ENCODE results near the gene ADCYAP1R1.
A peak's percentile ranks its signal among the peaks of the same experiment; 100 is the strongest.

Gene ADCYAP1R1

GRCh38 chr7:31036924-31037323, 15.2 kb upstream of the ADCYAP1R1 start:
- Histone ChIP-seq H3K9me3 (ENCODE audit: control insufficient read depth in 2 of 2, low read length in 2 of 2) (no peaks in the 10 kb centered on the region), H3K36me3 (ENCODE audit: control insufficient read depth in 2 of 2, insufficient read depth in 2 of 2, low read length in 2 of 2) (no peaks in the 10 kb centered on the region), H3K27ac (ENCODE audit: low read length) (no peak overlapping the region), H3K4me3 (ENCODE audit: low read length in 2 of 2) (no peak overlapping the region), H3K9ac (ENCODE audit: low read length in 2 of 2) (no peak overlapping the region), H3K27me3 (ENCODE audit: control insufficient read depth in 1 of 2, insufficient read depth in 2 of 2, low read length in 2 of 2) (peaks cover 0 to 6% of the 10 kb centered on the region in 2 donors), H3K4me1 (ENCODE audit: control insufficient read depth, insufficient read depth, low read length) (no peaks in the 10 kb centered on the region)

GRCh38 chr7:31043051-31043471, 9.0 kb upstream of the ADCYAP1R1 start:
- Histone ChIP-seq H3K27me3 (ENCODE audit: control insufficient read depth in 1 of 2, insufficient read depth in 2 of 2, low read length in 2 of 2) (peaks cover 0 to 6% of the 10 kb centered on the region in 2 donors), H3K4me3 (ENCODE audit: low read length in 2 of 2) (no peak overlapping the region), H3K4me1 (ENCODE audit: control insufficient read depth, insufficient read depth, low read length) (no peaks in the 10 kb centered on the region), H3K9ac (ENCODE audit: low read length in 2 of 2) (no peak overlapping the region), H3K9me3 (ENCODE audit: control insufficient read depth in 2 of 2, low read length in 2 of 2) (no peaks in the 10 kb centered on the region), H3K27ac (ENCODE audit: low read length) (no peak overlapping the region), H3K36me3 (ENCODE audit: control insufficient read depth in 2 of 2, insufficient read depth in 2 of 2, low read length in 2 of 2) (no peaks in the 10 kb centered on the region)

- Histone ChIP-seq H3K36me3 (ENCODE audit: control insufficient read depth in 2 of 2, insufficient read depth in 2 of 2, low read length in 2 of 2) (no peaks in the 10 kb centered on the region), H3K27ac (ENCODE audit: low read length) (no peak overlapping the region), H3K27me3 (ENCODE audit: control insufficient read depth in 1 of 2, insufficient read depth in 2 of 2, low read length in 2 of 2) (peaks cover 0 to 6% of the 10 kb centered on the region in 2 donors), H3K4me1 (ENCODE audit: control insufficient read depth, insufficient read depth, low read length) (no peaks in the 10 kb centered on the region), H3K4me3 (ENCODE audit: low read length in 2 of 2) (no peak overlapping the region), H3K9ac (ENCODE audit: low read length in 2 of 2) (no peak overlapping the region), H3K9me3 (ENCODE audit: control insufficient read depth in 2 of 2, low read length in 2 of 2) (no peaks in the 10 kb centered on the region)
Observed at GRCh38 chr7:31044529-31044928, 7.6 kb upstream of the ADCYAP1R1 start.

- Histone ChIP-seq H3K27ac (ENCODE audit: low read length) (no peak overlapping the region), H3K4me3 (ENCODE audit: low read length in 2 of 2) (no peak overlapping the region), H3K9ac (ENCODE audit: low read length in 2 of 2) (no peak overlapping the region), H3K9me3 (ENCODE audit: control insufficient read depth in 2 of 2, low read length in 2 of 2) (no peaks in the 10 kb centered on the region), H3K4me1 (ENCODE audit: control insufficient read depth, insufficient read depth, low read length) (no peaks in the 10 kb centered on the region), H3K36me3 (ENCODE audit: control insufficient read depth in 2 of 2, insufficient read depth in 2 of 2, low read length in 2 of 2) (no peaks in the 10 kb centered on the region), H3K27me3 (ENCODE audit: control insufficient read depth in 1 of 2, insufficient read depth in 2 of 2, low read length in 2 of 2) (peaks cover 4 to 9% of the 10 kb centered on the region in 2 donors)
Observed at GRCh38 chr7:31046723-31047122, 5.4 kb upstream of the ADCYAP1R1 start.

- peaks cover 1% of the 10 kb centered on the region for H3K4me1 ChIP-seq (ENCODE audit: control insufficient read depth, insufficient read depth, low read length)
- no peak overlapping the region for H3K9ac ChIP-seq (ENCODE audit: low read length in 2 of 2)
- no peaks in the 10 kb centered on the region for H3K9me3 ChIP-seq (ENCODE audit: control insufficient read depth in 2 of 2, low read length in 2 of 2)
- no peaks in the 10 kb centered on the region for H3K36me3 ChIP-seq (ENCODE audit: control insufficient read depth in 2 of 2, insufficient read depth in 2 of 2, low read length in 2 of 2)
- peaks cover 4 to 15% of the 10 kb centered on the region in 2 donors for H3K27me3 ChIP-seq (ENCODE audit: control insufficient read depth in 1 of 2, insufficient read depth in 2 of 2, low read length in 2 of 2)
- no peak overlapping the region for H3K4me3 ChIP-seq (ENCODE audit: low read length in 2 of 2)
- no peak overlapping the region for H3K27ac ChIP-seq (ENCODE audit: low read length)
Observed at GRCh38 chr7:31047313-31048146, 4.6 kb upstream of the ADCYAP1R1 start.

- no peak overlapping the region for H3K4me3 ChIP-seq (ENCODE audit: low read length in 2 of 2)
- peaks cover 18 to 32% of the 10 kb centered on the region in 2 donors for H3K27me3 ChIP-seq (ENCODE audit: control insufficient read depth in 1 of 2, insufficient read depth in 2 of 2, low read length in 2 of 2)
- H3K4me1 ChIP-seq (ENCODE audit: control insufficient read depth, insufficient read depth, low read length): peaks cover 11% of the 10 kb centered on the region
- no peaks in the 10 kb centered on the region for H3K36me3 ChIP-seq (ENCODE audit: control insufficient read depth in 2 of 2, insufficient read depth in 2 of 2, low read length in 2 of 2)
- no peak overlapping the region for H3K9ac ChIP-seq (ENCODE audit: low read length in 2 of 2)
- H3K9me3 ChIP-seq (ENCODE audit: control insufficient read depth in 2 of 2, low read length in 2 of 2): no peaks in the 10 kb centered on the region
- no peak overlapping the region for H3K27ac ChIP-seq (ENCODE audit: low read length)
Observed at GRCh38 chr7:31049005-31049765, 2.9 kb upstream of the ADCYAP1R1 start.

- H3K9ac ChIP-seq (ENCODE audit: low read length in 2 of 2): no peak overlapping the region
- H3K4me1 ChIP-seq (ENCODE audit: control insufficient read depth, insufficient read depth, low read length): peaks cover 25% of the 10 kb centered on the region
Observed at GRCh38 chr7:31052487-31052840, 356 bp downstream of the ADCYAP1R1 start.

GRCh38 chr7:31052841-31053601, 913 bp downstream of the ADCYAP1R1 start:
- Histone ChIP-seq H3K9me3 (ENCODE audit: control insufficient read depth in 2 of 2, low read length in 2 of 2) (no peaks in the 10 kb centered on the region), H3K4me3 (ENCODE audit: low read length in 2 of 2) (peak overlapping the region; percentile 40 to 67), H3K27me3 (ENCODE audit: control insufficient read depth in 1 of 2, insufficient read depth in 2 of 2, low read length in 2 of 2) (peaks cover 36% of the 10 kb centered on the region in 2 donors), H3K9ac (ENCODE audit: low read length in 2 of 2) (peak overlapping the region in 1 of 2 donors; percentile 9), H3K27ac (ENCODE audit: low read length) (no peak overlapping the region), H3K4me1 (ENCODE audit: control insufficient read depth, insufficient read depth, low read length) (peaks cover 28% of the 10 kb centered on the region), H3K36me3 (ENCODE audit: control insufficient read depth in 2 of 2, insufficient read depth in 2 of 2, low read length in 2 of 2) (no peaks in the 10 kb centered on the region)

More at GRCh38 chr7:31052487-31052840, 356 bp downstream of the ADCYAP1R1 start:
- peaks cover 33 to 36% of the 10 kb centered on the region in 2 donors for H3K27me3 ChIP-seq (ENCODE audit: control insufficient read depth in 1 of 2, insufficient read depth in 2 of 2, low read length in 2 of 2)
- H3K4me3 ChIP-seq (ENCODE audit: low read length in 2 of 2): peak overlapping the region; percentile 40 to 67
- no peaks in the 10 kb centered on the region for H3K36me3 ChIP-seq (ENCODE audit: control insufficient read depth in 2 of 2, insufficient read depth in 2 of 2, low read length in 2 of 2)
- no peak overlapping the region for H3K27ac ChIP-seq (ENCODE audit: low read length)
- H3K9me3 ChIP-seq (ENCODE audit: control insufficient read depth in 2 of 2, low read length in 2 of 2): no peaks in the 10 kb centered on the region

GRCh38 chr7:31053986-31054385, 1.9 kb downstream of the ADCYAP1R1 start:
- H3K27me3 ChIP-seq (ENCODE audit: control insufficient read depth in 1 of 2, insufficient read depth in 2 of 2, low read length in 2 of 2): peaks cover 39 to 40% of the 10 kb centered on the region in 2 donors
- H3K27ac ChIP-seq (ENCODE audit: low read length): no peak overlapping the region
- no peaks in the 10 kb centered on the region for H3K9me3 ChIP-seq (ENCODE audit: control insufficient read depth in 2 of 2, low read length in 2 of 2)
- peaks cover 30% of the 10 kb centered on the region for H3K4me1 ChIP-seq (ENCODE audit: control insufficient read depth, insufficient read depth, low read length)
- peak overlapping the region; percentile 40 to 67 for H3K4me3 ChIP-seq (ENCODE audit: low read length in 2 of 2)
- H3K36me3 ChIP-seq (ENCODE audit: control insufficient read depth in 2 of 2, insufficient read depth in 2 of 2, low read length in 2 of 2): no peaks in the 10 kb centered on the region
- no peak overlapping the region for H3K9ac ChIP-seq (ENCODE audit: low read length in 2 of 2)

- Histone ChIP-seq H3K27me3 (ENCODE audit: control insufficient read depth in 1 of 2, insufficient read depth in 2 of 2, low read length in 2 of 2) (peaks cover 39 to 40% of the 10 kb centered on the region in 2 donors), H3K9ac (ENCODE audit: low read length in 2 of 2) (no peak overlapping the region), H3K9me3 (ENCODE audit: control insufficient read depth in 2 of 2, low read length in 2 of 2) (no peaks in the 10 kb centered on the region), H3K4me1 (ENCODE audit: control insufficient read depth, insufficient read depth, low read length) (peaks cover 30% of the 10 kb centered on the region), H3K36me3 (ENCODE audit: control insufficient read depth in 2 of 2, insufficient read depth in 2 of 2, low read length in 2 of 2) (no peaks in the 10 kb centered on the region), H3K27ac (ENCODE audit: low read length) (no peak overlapping the region), H3K4me3 (ENCODE audit: low read length in 2 of 2) (peak overlapping the region in 1 of 2 donors; percentile 67)
Observed at GRCh38 chr7:31054608-31055278, 2.6 kb downstream of the ADCYAP1R1 start.
